ENCODE measurements around the gene ZNF423.

Gene ZNF423

DNA sequence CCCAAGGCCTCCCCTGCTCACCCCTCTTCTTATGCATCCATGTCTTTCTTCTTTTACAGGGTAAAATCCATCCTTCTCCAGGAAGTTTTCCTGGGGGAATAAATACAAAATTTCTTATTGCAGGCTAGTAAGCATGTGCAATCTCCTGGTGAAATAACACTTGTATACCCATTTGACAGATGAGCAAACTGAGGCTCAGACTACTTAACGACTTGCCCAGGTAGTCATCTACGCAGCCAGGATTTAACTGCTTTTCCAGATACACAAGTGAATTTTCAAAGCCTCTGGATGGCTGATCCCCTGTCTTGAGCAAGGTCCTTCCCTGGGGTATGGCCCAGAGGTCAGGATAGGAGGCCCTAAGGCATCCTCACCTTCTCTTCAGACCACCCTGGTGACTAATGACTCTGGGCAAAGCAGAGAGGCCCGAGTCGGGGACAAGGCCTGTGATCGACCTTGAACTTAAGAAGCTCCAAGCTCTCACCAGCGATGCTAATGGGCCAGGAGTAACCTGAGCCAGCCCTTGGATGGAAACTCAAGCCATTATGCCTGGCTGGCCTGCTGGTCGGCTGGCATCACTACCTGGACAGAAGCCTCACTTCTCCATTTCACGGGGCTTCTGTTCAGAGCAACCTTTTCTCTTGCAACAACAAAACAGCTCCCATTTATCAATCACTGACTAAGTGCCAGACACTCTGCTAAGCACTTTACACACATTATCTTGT lies 33.1 kb downstream of the ZNF423 start:
- Histone ChIP-seq H3K4me1 (ENCODE audit: control insufficient read depth, insufficient read depth, low read length, poor library complexity, severe bottlenecking) (peaks cover 41% of the 10 kb centered on the region), H3K9me3 (ENCODE audit: control insufficient read depth, low read length) (no peaks in the 10 kb centered on the region), H3K36me3 (ENCODE audit: control insufficient read depth, insufficient read depth, low read length) (peaks cover 14% of the 10 kb centered on the region), H3K27ac (ENCODE audit: low read depth, low read length, severe bottlenecking) (no peak overlapping the region), H3K4me3 (ENCODE audit: extremely low read depth, insufficient read depth, low read length, poor library complexity, severe bottlenecking) (no peak overlapping the region)
- WGBS, 2 experiments (ENCODE audit: insufficient coverage in 2 of 2), result 85 to 94% methylated on average over 8 of the region's 8 CpGs

DNA sequence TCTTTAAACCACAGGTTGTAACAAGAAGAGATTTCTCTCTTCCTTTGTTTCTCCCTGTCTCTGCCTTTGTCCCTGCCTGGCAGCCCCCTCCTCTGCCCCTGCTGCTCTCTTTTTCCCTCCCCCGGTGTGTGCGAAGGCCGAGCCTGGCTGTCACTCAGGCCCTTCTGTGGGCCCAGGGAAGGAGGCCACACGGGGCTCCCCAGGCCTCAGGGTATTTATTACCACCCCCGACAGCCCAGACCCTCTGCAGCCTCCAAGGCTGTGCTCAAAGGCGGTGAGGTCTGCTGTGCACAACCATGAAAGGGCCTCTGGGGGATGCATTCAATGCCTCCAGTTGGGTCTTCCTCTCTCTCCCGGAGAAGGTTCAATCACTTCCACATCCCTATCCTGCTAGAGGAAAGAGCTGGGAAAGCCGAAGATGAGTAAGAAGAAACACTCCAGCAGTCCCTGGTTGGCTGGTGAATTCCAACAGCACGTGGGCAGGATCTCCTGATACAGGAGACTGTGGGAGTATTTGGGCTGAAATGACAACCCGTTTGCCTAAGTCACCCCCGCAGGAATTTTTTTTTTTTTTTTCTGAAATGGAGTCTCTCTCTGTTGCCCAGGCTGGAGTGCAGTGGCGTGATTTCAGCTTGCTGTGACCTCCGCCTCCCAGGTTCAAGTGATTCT lies 34.2 kb downstream of the ZNF423 start:
- Histone ChIP-seq H3K9me3 (ENCODE audit: control insufficient read depth, low read length) (no peaks in the 10 kb centered on the region), H3K4me1 (ENCODE audit: control insufficient read depth, insufficient read depth, low read length, poor library complexity, severe bottlenecking) (peaks cover 33% of the 10 kb centered on the region), H3K36me3 (ENCODE audit: control insufficient read depth, insufficient read depth, low read length) (peaks cover 15% of the 10 kb centered on the region), H3K27ac (ENCODE audit: low read depth, low read length, severe bottlenecking) (peak overlapping the region; percentile 41), H3K4me3 (ENCODE audit: extremely low read depth, insufficient read depth, low read length, poor library complexity, severe bottlenecking) (no peak overlapping the region)
- WGBS, 2 experiments (ENCODE audit: insufficient coverage in 2 of 2), result 67 to 71% methylated on average over 11 to 12 of the region's 13 CpGs

DNA sequence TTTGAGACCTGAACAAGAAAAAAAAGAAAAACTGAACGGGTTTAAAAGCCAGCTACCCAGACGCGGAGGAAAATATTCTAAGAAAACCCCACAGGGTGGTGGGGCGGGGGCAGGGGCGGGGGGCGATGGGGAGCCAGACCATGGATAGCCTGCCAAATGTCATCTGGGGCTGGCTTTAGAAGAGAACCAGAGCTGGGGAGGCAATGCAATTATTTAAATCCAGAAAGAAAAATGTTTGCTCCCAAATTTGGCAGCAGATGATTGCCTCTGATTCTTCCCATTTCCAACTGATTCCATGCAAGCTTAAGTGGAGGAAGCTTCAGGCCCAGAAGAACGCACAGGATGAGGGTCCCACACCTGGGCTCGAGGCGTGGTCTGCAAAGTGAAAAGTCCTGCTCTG lies 34.8 kb downstream of the ZNF423 start:
- H3K27ac ChIP-seq (ENCODE audit: low read depth, low read length, severe bottlenecking), result peak overlapping the region; percentile 41
- WGBS, 2 experiments (ENCODE audit: insufficient coverage in 2 of 2), result 75 to 95% methylated on average over 3 of the region's 9 CpGs
- H3K36me3 ChIP-seq (ENCODE audit: control insufficient read depth, insufficient read depth, low read length), result peaks cover 15% of the 10 kb centered on the region
- peaks cover 27% of the 10 kb centered on the region for H3K4me1 ChIP-seq (ENCODE audit: control insufficient read depth, insufficient read depth, low read length, poor library complexity, severe bottlenecking)
- H3K4me3 ChIP-seq (ENCODE audit: extremely low read depth, insufficient read depth, low read length, poor library complexity, severe bottlenecking), result no peak overlapping the region
- H3K9me3 ChIP-seq (ENCODE audit: control insufficient read depth, low read length), result no peaks in the 10 kb centered on the region

DNA sequence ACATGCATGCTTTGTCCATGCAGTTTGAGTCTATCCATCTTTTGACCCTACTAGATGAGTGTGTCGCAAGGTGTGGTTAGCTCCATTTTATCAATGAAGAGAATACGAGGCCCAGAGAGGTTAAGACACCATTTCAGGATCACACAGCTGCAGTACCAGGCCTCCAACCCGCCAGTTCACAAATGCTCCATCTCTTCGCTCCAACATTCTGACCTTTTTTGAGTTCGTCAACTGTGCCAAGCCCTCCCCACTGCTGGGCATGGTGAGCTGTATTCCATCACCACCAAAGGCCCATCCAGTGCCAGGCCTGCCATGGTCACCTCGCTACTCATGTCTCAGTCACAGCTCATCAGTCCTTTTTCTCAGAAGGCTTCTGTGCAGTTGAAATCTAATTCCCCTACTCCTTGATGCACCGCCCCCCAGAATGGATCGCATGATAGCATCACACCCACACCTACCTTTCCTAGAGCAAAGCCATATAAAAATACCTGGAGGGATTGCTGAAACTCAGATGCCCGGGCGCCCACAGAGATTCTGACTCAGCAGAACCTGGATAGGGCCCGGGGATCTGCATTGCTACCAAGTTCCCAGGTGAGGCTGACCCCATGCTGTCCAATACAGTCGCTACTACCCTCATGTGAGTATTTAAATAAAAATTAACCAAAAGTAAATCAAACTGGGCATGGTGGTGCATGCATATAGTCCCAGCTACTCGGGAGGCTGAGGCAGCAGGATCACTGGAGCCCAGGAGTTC lies 38.0 kb downstream of the ZNF423 start:
- WGBS, 2 experiments (ENCODE audit: insufficient coverage in 2 of 2), result 96 to 99% methylated on average over 8 to 9 of the region's 13 CpGs
- H3K27ac ChIP-seq (ENCODE audit: low read depth, low read length, severe bottlenecking), result no peak overlapping the region
- peaks cover 3% of the 10 kb centered on the region for H3K4me1 ChIP-seq (ENCODE audit: control insufficient read depth, insufficient read depth, low read length, poor library complexity, severe bottlenecking)
- H3K36me3 ChIP-seq (ENCODE audit: control insufficient read depth, insufficient read depth, low read length), result peaks cover 13% of the 10 kb centered on the region
- no peaks in the 10 kb centered on the region for H3K9me3 ChIP-seq (ENCODE audit: control insufficient read depth, low read length)
- no peak overlapping the region for H3K4me3 ChIP-seq (ENCODE audit: extremely low read depth, insufficient read depth, low read length, poor library complexity, severe bottlenecking)

DNA sequence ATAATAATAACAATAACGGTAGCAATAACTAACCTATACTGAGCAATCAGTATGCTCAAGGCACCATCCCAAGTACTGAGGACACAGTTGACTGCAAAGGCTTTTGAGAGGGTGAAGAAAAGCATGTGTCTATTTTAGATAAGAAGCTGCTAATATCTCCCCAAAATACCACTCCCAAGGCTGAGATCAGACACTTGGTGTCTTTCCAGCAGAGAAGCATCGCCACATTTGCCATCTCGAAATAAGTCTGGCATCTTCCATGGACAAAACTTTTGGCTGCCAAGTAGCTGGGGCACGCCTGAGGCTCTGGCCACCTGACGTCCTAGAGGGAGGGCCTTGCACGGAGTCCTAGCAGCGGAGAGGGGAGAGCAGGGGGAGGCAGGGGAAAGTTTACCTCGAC lies 39.0 kb downstream of the ZNF423 start:
- H3K36me3 ChIP-seq (ENCODE audit: control insufficient read depth, insufficient read depth, low read length), result peaks cover 11% of the 10 kb centered on the region
- no peak overlapping the region for H3K4me3 ChIP-seq (ENCODE audit: extremely low read depth, insufficient read depth, low read length, poor library complexity, severe bottlenecking)
- 86 to 94% methylated on average over 4 to 7 of the region's 8 CpGs for WGBS, 2 experiments (ENCODE audit: insufficient coverage in 2 of 2)
- no peak overlapping the region for H3K27ac ChIP-seq (ENCODE audit: low read depth, low read length, severe bottlenecking)
- H3K9me3 ChIP-seq (ENCODE audit: control insufficient read depth, low read length), result no peaks in the 10 kb centered on the region
- H3K4me1 ChIP-seq (ENCODE audit: control insufficient read depth, insufficient read depth, low read length, poor library complexity, severe bottlenecking), result peaks cover 5% of the 10 kb centered on the region

DNA sequence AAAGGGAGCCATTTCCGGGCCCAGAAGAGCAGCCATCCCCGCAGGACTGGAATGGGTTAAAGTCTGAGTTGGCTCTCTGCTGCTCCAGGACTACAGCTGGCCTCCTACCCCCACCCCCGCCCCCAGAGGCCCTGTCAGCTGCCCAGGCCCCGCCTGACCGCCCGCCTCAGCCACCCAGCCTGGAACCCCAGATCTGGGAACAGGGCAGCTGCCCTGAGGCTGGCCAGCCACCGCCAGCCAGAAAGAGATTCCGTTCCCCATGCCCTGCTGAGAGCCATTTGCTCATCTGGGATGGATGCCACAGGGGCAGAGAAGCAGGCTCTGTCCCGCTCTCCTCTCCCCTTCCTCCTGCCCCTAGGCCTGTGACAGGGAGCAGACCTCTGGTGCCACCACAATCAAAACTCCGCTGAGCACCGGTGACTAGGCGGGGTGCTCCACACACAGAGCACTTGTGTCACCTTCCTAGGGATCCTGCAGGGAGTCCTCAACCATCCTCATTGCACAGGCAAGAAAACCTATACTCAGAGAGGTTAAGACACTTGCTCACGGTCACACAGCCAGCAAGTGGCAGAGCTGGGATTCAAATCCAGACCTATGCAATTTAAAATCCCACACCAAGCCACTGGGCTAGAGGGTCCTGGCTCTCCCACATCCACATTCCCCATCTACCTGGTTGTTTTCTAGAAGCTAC lies 44.1 kb downstream of the ZNF423 start:
- H3K36me3 ChIP-seq (ENCODE audit: control insufficient read depth, insufficient read depth, low read length), result no peaks in the 10 kb centered on the region
- peak overlapping the region; percentile 36 for H3K27ac ChIP-seq (ENCODE audit: low read depth, low read length, severe bottlenecking)
- H3K9me3 ChIP-seq (ENCODE audit: control insufficient read depth, low read length), result no peaks in the 10 kb centered on the region
- 44 to 60% methylated on average over 7 to 12 of the region's 13 CpGs for WGBS, 2 experiments (ENCODE audit: insufficient coverage in 2 of 2)
- H3K4me3 ChIP-seq (ENCODE audit: extremely low read depth, insufficient read depth, low read length, poor library complexity, severe bottlenecking), result no peak overlapping the region
- peaks cover 17% of the 10 kb centered on the region for H3K4me1 ChIP-seq (ENCODE audit: control insufficient read depth, insufficient read depth, low read length, poor library complexity, severe bottlenecking)

DNA sequence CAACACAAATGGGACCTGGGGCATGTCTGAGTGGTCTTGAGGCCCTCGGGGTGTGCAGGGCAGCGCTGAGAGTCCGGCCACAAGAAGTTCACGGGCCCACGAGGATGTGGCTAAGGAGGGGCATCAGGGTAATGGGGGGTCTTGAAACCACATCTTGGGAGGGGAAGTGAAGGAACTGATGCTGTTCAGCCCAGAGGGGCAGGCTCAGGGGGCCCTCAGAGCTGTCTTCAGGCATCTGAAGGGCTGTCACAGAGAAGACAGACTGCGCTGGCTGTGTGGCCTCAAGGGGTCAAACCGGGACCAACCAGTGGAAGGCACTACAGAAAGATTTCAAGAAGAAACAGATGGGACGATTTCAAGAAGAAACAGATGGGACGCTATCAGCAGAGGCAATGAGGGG lies 45.1 kb downstream of the ZNF423 start:
- Histone ChIP-seq H3K4me1 (ENCODE audit: control insufficient read depth, insufficient read depth, low read length, poor library complexity, severe bottlenecking) (peaks cover 17% of the 10 kb centered on the region), H3K27ac (ENCODE audit: low read depth, low read length, severe bottlenecking) (peak overlapping the region; percentile 36), H3K9me3 (ENCODE audit: control insufficient read depth, low read length) (no peaks in the 10 kb centered on the region), H3K36me3 (ENCODE audit: control insufficient read depth, insufficient read depth, low read length) (no peaks in the 10 kb centered on the region), H3K4me3 (ENCODE audit: extremely low read depth, insufficient read depth, low read length, poor library complexity, severe bottlenecking) (no peak overlapping the region)
- 88 to 89% methylated on average over 9 of the region's 9 CpGs for WGBS, 2 experiments (ENCODE audit: insufficient coverage in 2 of 2)

DNA sequence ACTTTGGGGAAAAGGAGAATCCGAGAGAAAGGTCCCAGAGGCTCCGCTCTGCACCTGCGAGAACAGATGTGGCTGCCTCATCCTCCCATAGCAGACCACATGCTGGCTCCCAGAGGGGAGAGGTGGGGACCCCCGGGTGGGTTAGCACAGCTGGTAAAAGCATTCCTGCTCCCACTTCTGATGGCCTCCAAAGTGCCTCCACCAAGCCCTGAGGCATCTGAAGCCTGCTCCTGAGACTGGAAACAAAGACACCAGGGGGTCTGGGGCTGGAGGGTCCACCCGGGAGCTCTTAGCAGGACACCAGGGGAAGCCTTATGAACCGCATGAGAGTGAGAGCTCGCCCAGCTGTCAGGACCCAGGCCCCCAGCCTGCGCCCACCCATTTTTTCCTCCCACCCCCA lies 46.4 kb downstream of the ZNF423 start:
- no peaks in the 10 kb centered on the region for H3K9me3 ChIP-seq (ENCODE audit: control insufficient read depth, low read length)
- no peak overlapping the region for H3K4me3 ChIP-seq (ENCODE audit: extremely low read depth, insufficient read depth, low read length, poor library complexity, severe bottlenecking)
- peaks cover 17% of the 10 kb centered on the region for H3K4me1 ChIP-seq (ENCODE audit: control insufficient read depth, insufficient read depth, low read length, poor library complexity, severe bottlenecking)
- H3K36me3 ChIP-seq (ENCODE audit: control insufficient read depth, insufficient read depth, low read length), result peaks cover 6% of the 10 kb centered on the region
- H3K27ac ChIP-seq (ENCODE audit: low read depth, low read length, severe bottlenecking), result no peak overlapping the region
- 89 to 95% methylated on average over 3 to 4 of the region's 8 CpGs for WGBS, 2 experiments (ENCODE audit: insufficient coverage in 2 of 2)

DNA sequence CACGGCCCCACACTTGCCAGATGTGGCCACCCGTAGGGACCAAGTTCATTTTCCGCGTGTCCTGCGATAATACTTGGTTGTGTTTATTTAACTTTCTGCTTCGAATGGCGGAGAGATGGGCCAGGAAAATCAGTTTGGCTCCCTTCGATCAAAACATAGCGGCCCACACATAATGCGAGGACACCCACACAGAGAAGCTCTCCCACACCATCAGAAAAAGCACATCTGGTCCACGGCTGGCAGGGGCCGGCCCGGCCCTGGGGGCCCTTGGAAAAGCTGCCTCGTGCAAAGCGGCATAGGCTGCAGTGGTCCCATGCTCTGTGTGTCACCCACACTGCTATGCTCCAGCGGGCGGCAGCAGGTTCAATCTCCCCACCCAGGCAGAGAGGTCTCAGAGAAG lies 46.9 kb downstream of the ZNF423 start:
- H3K4me1 ChIP-seq (ENCODE audit: control insufficient read depth, insufficient read depth, low read length, poor library complexity, severe bottlenecking), result peaks cover 17% of the 10 kb centered on the region
- no peak overlapping the region for H3K27ac ChIP-seq (ENCODE audit: low read depth, low read length, severe bottlenecking)
- WGBS, 2 experiments (ENCODE audit: insufficient coverage in 2 of 2), result 96 to 100% methylated on average over 15 to 16 of the region's 17 CpGs
- peaks cover 6% of the 10 kb centered on the region for H3K36me3 ChIP-seq (ENCODE audit: control insufficient read depth, insufficient read depth, low read length)
- no peak overlapping the region for H3K4me3 ChIP-seq (ENCODE audit: extremely low read depth, insufficient read depth, low read length, poor library complexity, severe bottlenecking)
- H3K9me3 ChIP-seq (ENCODE audit: control insufficient read depth, low read length), result no peaks in the 10 kb centered on the region

DNA sequence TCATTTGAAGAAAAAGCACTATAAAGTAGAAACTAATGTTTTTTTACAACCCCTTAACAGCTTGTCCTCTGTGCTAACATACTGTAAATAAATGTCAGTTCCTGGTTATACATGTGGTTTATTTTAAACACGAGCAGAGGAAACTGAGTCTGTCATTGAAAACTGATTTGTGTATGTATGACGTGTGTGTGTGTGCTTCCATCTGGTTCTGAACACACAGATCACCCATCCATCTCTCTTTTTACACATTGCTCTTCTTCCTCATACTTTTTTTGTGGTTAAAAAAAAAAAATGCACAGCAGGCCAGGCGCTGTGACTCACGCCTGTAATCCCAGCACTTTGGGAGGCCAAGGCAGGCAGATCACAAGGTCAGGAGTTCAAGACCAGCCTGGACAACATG lies 49.5 kb downstream of the ZNF423 start:
- 89 to 100% methylated on average over 2 of the region's 4 CpGs for WGBS, 2 experiments (ENCODE audit: insufficient coverage in 2 of 2)
- no peak overlapping the region for H3K27ac ChIP-seq (ENCODE audit: low read depth, low read length, severe bottlenecking)
- peaks cover 10% of the 10 kb centered on the region for H3K4me1 ChIP-seq (ENCODE audit: control insufficient read depth, insufficient read depth, low read length, poor library complexity, severe bottlenecking)
- no peak overlapping the region for H3K4me3 ChIP-seq (ENCODE audit: extremely low read depth, insufficient read depth, low read length, poor library complexity, severe bottlenecking)
- peaks cover 6% of the 10 kb centered on the region for H3K36me3 ChIP-seq (ENCODE audit: control insufficient read depth, insufficient read depth, low read length)
- no peaks in the 10 kb centered on the region for H3K9me3 ChIP-seq (ENCODE audit: control insufficient read depth, low read length)
